Naive B cell (primary cell): ENCODE results near the gene VCAN. TPM values are rescaled to one million over a fixed set of nuclear protein-coding genes. Genes with fewer than 3 reads are reported as not detected.

Source experiments
- polyA plus RNA-seq, 6 donors: library from polyadenylated mRNA; unstranded; fragments of 300-500 nt; fragmentation: Illumina TruSeq; gene quantifications; one replicate each; pipeline ENCODE4 v1.2.3, GENCODE V29; 2021; ENCODE audit warnings: low read depth in 6 of 6

The VCAN gene
- polyA plus RNA-seq, 6 donors from 2014 or later = 0.28 to 2.1 (median 0.66) TPM

Other genes starting within 250 kb of the VCAN start
- gene HAPLN1, start 249.1 kb downstream of the VCAN start, polyA plus RNA-seq = not detected